Kidney (tissue), 14 donors: ENCODE data around the gene ABHD12. TPM values are rescaled to one million over a fixed set of nuclear protein-coding genes. Genes with fewer than 3 reads are reported as not detected.

Source experiments
- DNase-seq, 5 donors: peaks; one replicate each; pipeline ENCODE4 v3.0.0-alpha.2; 2013 to 2020
- FAIRE-seq: peaks from 2 replicates; lab custom pipeline; 2012; peaks lifted over from hg19 to GRCh38; lab: Jason Lieb, UNC
- H3K27ac ChIP-seq, 2 donors: one replicate each; pipeline ENCODE4 v1.7.0; 2013; ENCODE audit warnings: low read depth in 2 of 2, low read length in 2 of 2, inconsistent platforms in 1 of 2
- H3K27me3 ChIP-seq: one replicate; pipeline ENCODE4 v1.7.1; 2013; ENCODE audit warnings: low read length, inconsistent platforms; ENCODE audit not compliant: control insufficient read depth, insufficient read depth
- H3K36me3 ChIP-seq, 3 donors: one replicate each; pipeline versions ENCODE4 v1.7.0 to v1.7.1; 2013; ENCODE audit warnings: low read length in 3 of 3, control low read depth in 1 of 3, inconsistent platforms in 1 of 3; ENCODE audit not compliant: insufficient read depth in 3 of 3, control insufficient read depth in 2 of 3
- H3K4me1 ChIP-seq, 3 donors: one replicate each; pipeline versions ENCODE4 v1.7.0 to v1.7.1; 2013; ENCODE audit warnings: low read length in 3 of 3, inconsistent platforms in 1 of 3, low read depth in 1 of 3; ENCODE audit not compliant: control insufficient read depth in 2 of 3, insufficient read depth in 2 of 3
- H3K4me3 ChIP-seq, 3 donors: one replicate each; pipeline versions ENCODE4 v1.7.0 to v1.8.1; 2013; ENCODE audit warnings: low read length in 3 of 3, control low read depth in 1 of 3, inconsistent platforms in 1 of 3
- H3K9ac ChIP-seq, 3 donors: one replicate each; pipeline versions ENCODE4 v1.7.0 to v1.7.1; 2013; ENCODE audit warnings: low read length in 3 of 3, control low read depth in 1 of 3, inconsistent platforms in 1 of 3
- H3K9me3 ChIP-seq, 3 donors: one replicate each; pipeline versions ENCODE4 v1.7.0 to v1.7.1; 2013; ENCODE audit warnings: low read length in 3 of 3, control low read depth in 1 of 3, inconsistent platforms in 1 of 3; ENCODE audit not compliant: control insufficient read depth in 2 of 3, insufficient read depth in 1 of 3
- intact Hi-C: fragments of 100-400 bp; cut with DNase I; formaldehyde crosslinking; loops from one replicate; pipeline ENCODE4 v1.11.1; 2022
- polyA plus RNA-seq: library from polyadenylated mRNA; stranded (reverse); fragments of 350-450 nt; fragmentation: Illumina TruSeq; extraction: RNeasy Lipid Tissue Mini Kit (QIAGEN cat#74804); gene quantifications from one replicate; pipeline ENCODE4 v1.2.3, GENCODE V29; 2014; ENCODE audit warnings: low read depth, low replicate concordance; ENCODE audit not compliant: insufficient read depth
- total RNA-seq: library from RNA; stranded (reverse); fragmentation: NEBNext Ultra II Directional; extraction: Animal tissue kit (Norgen Biotek cat#: 25700); gene quantifications from one replicate; pipeline ENCODE4 v1.2.1, GENCODE V29; 2021
- TF ChIP-seq, protein P1 (sequence below): IDR thresholded peaks from 3 replicates; pipeline ENCODE4 v1.5.1; 2012; ENCODE audit warnings: mild to moderate bottlenecking, moderate library complexity, borderline replicate concordance; ENCODE audit not compliant: insufficient read depth; ENCODE audit errors: extremely low read depth
- donor health status: control.
- donor health status: control.
- donor health status: control.
- donor health status: control.
- donor health status: control.
- donor health status: DM: yes; HTN: yes; CAD: no.
- donor health status: Normal renal cell carcinoma (clear cell type).

The ABHD12 gene
- total and polyA plus RNA-seq, 2 donors from 2014 or later = 61.5 to 68.1 TPM

DNA sequence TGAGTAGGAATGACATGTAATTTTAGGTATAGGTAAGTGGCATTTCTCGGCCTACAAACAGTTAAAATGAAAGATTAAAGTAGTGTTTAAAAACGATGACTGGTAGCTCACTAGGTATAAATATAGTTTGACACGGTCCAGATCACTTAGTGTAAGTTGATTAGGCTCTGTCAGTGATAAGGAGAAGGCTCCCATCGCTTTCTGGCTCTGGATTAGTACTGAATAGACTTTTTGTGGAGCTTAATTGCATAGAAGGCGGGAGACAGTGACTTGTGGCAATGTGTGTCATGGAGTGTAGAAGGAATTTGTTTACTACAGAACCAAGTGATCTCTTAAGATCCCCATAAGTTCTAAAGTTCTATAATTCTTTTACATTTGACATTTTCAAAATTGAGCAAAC, 136.1 kb downstream of the ABHD12 start:
- no peak overlapping the region for H3K4me3 ChIP-seq
- DNase-seq (peak in 1 of 5 donors; percentile 13), FAIRE-seq (no peak)
- H3K27ac ChIP-seq = peak overlapping the region; percentile 81 to 88
- H3K36me3 ChIP-seq = peaks cover 0 to 2% (median 0%) of the 10 kb centered on the region in 3 donors
- H3K9me3 ChIP-seq = no peaks in the 10 kb centered on the region
- no peak overlapping the region for H3K9ac ChIP-seq
- H3K27me3 ChIP-seq = no peaks in the 10 kb centered on the region
- peaks cover 4 to 28% (median 26%) of the 10 kb centered on the region in 3 donors for H3K4me1 ChIP-seq
- intact Hi-C loops = no loop called here
- TF ChIP-seq, protein P1, sequence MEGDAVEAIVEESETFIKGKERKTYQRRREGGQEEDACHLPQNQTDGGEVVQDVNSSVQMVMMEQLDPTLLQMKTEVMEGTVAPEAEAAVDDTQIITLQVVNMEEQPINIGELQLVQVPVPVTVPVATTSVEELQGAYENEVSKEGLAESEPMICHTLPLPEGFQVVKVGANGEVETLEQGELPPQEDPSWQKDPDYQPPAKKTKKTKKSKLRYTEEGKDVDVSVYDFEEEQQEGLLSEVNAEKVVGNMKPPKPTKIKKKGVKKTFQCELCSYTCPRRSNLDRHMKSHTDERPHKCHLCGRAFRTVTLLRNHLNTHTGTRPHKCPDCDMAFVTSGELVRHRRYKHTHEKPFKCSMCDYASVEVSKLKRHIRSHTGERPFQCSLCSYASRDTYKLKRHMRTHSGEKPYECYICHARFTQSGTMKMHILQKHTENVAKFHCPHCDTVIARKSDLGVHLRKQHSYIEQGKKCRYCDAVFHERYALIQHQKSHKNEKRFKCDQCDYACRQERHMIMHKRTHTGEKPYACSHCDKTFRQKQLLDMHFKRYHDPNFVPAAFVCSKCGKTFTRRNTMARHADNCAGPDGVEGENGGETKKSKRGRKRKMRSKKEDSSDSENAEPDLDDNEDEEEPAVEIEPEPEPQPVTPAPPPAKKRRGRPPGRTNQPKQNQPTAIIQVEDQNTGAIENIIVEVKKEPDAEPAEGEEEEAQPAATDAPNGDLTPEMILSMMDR = no peak

DNA sequence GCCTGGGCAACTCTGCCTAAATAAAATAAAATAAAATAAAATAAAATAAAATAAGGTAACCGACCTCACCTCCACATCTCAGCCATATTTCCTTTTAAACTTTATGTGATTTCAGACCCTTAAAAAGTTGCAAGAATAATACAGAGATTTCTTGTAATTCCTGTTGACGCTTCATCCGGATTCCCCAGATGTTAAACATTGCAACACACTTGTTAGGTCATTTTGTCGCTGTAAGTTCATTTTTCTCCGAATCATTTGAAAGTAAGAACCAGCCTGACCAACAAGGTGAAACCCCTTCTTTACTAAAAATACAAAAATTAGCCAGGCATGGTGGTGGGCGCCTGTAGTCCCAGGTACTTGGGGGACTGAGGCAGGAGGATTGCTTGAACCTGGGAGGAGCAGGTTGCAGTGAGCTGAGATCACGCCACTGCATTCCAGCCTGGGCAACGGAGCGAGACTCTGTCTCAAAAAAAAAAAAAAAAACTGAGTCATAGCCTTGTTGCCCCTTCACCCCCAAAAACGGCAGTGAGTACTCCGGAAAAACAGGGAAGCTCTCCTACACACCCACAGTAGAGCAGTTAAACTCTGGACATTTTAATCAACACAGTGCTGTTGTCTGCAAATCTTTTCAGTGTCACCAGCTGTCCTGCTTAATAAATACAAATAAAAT, 136.9 kb downstream of the ABHD12 start:
- Histone ChIP-seq H3K27me3 (no peaks in the 10 kb centered on the region), H3K9me3 (no peaks in the 10 kb centered on the region), H3K9ac (no peak overlapping the region), H3K4me1 (peaks cover 4 to 34% (median 26%) of the 10 kb centered on the region in 3 donors), H3K27ac (no peak overlapping the region), H3K4me3 (no peak overlapping the region), H3K36me3 (peaks cover 0 to 2% (median 0%) of the 10 kb centered on the region in 3 donors)
- FAIRE-seq (no peak), DNase-seq (peak in 3 of 5 donors; percentile 27 to 40 (median 34))
- TF ChIP-seq, protein P1 = no peak
- intact Hi-C loops = no loop called here

DNA sequence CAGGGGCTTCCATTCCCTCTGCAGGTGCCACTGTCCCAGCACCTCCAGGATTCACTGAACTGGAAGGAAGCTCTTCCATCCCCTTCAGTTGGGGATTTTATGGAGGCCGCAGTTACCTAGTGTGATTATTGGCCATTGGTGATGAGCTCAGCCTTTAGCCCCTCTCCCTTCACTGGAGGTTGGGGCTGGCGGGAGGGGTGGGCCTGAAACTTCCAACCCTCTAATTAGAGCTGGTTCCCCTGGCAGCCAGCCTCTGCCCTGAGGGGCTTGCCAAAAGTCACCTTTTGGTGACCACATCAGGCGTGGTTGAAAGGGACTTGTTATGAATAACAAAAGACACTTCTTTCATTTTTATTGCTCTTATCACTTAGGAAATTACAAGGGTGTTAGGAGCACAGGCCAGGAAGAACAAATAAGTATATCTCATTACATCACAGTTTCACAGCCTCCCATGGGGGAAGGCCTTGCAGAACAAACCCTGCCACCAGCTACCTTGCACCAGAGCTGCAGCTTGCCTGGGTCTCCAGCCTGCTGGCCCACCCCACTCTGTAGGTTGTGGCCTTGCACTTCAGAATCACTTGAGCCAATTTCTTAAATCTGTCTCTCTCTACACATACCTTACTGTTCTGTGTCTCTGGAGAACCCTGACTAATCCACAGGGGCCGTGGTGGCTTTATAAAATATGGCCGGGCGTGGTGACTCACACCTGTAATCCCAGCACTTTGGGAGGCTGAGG, 137.8 kb downstream of the ABHD12 start:
- TF ChIP-seq, protein P1 = no peak
- Histone ChIP-seq H3K9me3 (no peaks in the 10 kb centered on the region), H3K27ac (peak overlapping the region in 1 of 2 donors; percentile 15), H3K36me3 (peaks cover 0 to 2% (median 0%) of the 10 kb centered on the region in 3 donors), H3K27me3 (no peaks in the 10 kb centered on the region), H3K4me3 (no peak overlapping the region), H3K4me1 (peaks cover 4 to 31% (median 26%) of the 10 kb centered on the region in 3 donors), H3K9ac (no peak overlapping the region)
- DNase-seq (no peak), FAIRE-seq (no peak)
- intact Hi-C loops = no loop called here
